OCI-LY1 (cell line): ENCODE results near the gene GOLGA6L7.

Source experiments
- EZH2 ChIP-seq: fragments of 200-600 bp; sonication (generic), shearing (Covaris generic); IDR thresholded peaks from 2 replicates; pipeline ENCODE4 v1.8.0; 2017; ENCODE audit warnings: borderline replicate concordance, mixed run types, mild to moderate bottlenecking, antibody characterized with exemption, low read length, moderate library complexity, mixed read lengths
- TF ChIP-seq, protein P1 (sequence below): fragments of 200-600 bp; sonication (generic), shearing (Covaris generic); IDR thresholded peaks from 2 replicates; pipeline ENCODE4 v1.5.1; 2017; ENCODE audit warnings: mild to moderate bottlenecking, antibody characterized with exemption, low read length, moderate library complexity, mixed read lengths

DNA sequence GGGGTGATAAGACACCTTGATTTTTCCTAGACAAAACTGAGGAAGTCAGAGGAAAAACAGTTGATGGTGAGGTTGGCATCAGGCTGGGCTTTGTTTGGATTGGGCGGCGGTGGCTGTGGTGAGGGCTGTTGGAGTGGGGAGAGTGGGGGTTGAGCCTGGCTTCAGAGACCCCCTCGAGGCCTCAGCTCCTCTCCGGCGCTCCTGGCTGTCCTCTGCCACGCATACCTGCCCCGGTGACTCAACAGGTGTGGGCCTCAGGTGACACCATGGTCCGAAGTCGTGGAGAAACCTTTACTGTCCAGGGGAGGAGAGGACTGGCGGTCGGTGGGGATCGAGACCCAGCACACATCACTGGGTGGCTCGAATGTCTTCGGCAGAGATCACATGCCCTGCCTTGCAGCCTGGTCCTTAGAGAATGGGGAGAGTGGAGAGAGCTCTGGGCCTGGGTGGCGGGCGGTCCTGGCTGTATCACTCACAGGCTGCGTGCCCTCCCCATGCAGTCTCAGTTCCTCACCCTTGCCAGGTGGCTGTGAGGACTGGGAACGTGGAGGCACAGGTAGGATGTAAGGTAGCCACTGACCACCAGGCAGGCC is 40.0 kb upstream of the GOLGA6L7 start:
- TF ChIP-seq, protein P1, sequence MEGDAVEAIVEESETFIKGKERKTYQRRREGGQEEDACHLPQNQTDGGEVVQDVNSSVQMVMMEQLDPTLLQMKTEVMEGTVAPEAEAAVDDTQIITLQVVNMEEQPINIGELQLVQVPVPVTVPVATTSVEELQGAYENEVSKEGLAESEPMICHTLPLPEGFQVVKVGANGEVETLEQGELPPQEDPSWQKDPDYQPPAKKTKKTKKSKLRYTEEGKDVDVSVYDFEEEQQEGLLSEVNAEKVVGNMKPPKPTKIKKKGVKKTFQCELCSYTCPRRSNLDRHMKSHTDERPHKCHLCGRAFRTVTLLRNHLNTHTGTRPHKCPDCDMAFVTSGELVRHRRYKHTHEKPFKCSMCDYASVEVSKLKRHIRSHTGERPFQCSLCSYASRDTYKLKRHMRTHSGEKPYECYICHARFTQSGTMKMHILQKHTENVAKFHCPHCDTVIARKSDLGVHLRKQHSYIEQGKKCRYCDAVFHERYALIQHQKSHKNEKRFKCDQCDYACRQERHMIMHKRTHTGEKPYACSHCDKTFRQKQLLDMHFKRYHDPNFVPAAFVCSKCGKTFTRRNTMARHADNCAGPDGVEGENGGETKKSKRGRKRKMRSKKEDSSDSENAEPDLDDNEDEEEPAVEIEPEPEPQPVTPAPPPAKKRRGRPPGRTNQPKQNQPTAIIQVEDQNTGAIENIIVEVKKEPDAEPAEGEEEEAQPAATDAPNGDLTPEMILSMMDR = no peak
- no peak for TF ChIP-seq EZH2
